GM19468 (cell line): ENCODE results near the gene LRRIQ1.

ENCODE experiments used
- ATAC-seq: cut with Tn5 transposase; IDR thresholded peaks from one replicate; pipeline ENCODE4 v1.9.1; 2021; ENCODE audit warnings: mild to moderate bottlenecking, moderate library complexity, moderate number of reproducible peaks; ENCODE audit not compliant: unreplicated experiment; ENCODE audit errors: extremely low read depth

LRRIQ1 gene

DNA sequence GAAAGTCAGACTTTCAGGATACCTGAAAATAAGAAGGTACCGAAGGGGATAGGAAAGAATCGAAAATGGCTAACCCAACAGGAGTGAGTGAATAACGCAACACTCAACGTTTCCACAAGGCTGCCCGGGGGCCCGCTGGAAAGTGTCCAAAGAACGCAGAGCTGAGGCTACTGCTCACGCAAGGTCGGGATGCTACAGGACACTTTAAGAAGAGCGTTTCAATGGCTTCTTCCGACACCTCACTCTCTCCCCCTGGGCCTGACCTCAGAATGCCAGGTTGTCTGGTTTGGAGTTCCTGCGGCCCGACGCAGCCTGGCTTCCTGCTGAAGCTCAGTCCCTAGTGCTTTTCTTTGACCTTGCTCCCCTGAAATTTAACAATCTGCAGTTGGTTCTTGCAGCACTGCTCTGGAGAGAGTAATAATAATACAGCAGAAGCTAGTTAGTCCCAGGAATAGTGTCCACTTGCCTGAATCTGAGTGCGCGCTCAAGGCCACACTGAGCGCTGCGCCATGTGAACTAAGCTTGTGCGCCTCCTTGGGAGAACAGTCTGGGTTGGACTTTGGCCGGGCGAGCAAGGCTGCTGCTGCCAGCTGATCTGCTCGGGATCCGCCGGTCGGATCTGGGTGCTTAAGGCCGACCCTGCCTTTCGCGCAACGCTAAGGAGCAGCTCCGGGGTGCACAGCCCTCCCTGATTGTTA, 241.9 kb downstream of the LRRIQ1 start:
- no peak for ATAC-seq

DNA sequence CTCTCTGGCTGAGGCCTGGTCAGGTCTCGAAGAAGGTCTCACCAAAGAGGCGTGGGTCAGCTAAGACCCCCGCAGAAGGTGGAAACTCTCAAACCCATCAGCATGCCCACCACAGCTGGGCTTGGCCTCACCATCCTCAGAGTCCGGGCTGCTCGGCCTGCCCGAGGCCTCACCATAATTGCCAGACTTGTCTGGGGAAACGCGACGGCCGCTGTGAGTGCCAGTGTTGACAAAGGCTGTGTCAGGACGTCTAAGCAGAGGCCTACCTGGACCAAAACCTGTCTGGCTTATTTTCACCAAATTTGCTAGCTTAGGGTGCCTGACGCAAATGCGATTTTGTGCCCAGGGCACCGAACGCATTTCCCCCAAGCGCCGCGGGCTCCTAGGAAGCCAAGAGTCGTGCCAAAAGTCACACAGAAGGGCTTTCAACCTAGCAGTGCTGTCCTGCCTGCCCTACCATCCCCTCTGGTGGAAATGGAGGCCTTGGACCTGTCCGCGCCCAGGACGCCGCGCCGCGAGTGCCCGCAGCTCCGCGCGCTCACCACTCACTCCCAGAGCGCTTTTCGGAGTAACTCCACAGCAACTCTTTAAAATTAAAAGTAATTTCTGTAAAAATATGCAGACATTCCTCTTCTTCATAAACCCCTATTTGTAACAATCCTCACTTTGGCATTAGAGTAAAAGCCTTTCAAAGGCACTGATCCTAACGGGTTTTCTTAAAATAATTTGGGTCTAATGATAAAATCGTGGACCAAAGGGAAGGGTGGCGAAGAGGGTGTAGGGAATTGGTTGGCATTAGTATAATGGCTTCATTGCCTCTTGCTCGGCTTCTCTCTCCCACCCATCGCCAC, 242.7 kb downstream of the LRRIQ1 start:
- no peak for ATAC-seq

GRCh38 chr12:85279449-85280164, 243.5 kb downstream of the LRRIQ1 start:
- ATAC-seq: no peak

- no peak for ATAC-seq
Measured at GRCh38 chr12:85280165-85280983, 244.2 kb downstream of the LRRIQ1 start, which contains the start of gene ALX1. Gene ALX1 (plus strand): TSS chr12:85280220. CDS start chr12:85280262, 42 bp downstream.

- ATAC-seq: no peak
Measured at GRCh38 chr12:85280984-85281630, 245.0 kb downstream of the LRRIQ1 start.

GRCh38 chr12:85281636-85282312, 245.6 kb downstream of the LRRIQ1 start:
- ATAC-seq: no peak

- no peak for ATAC-seq
Measured at GRCh38 chr12:85283560-85283959, 247.4 kb downstream of the LRRIQ1 start.
